NCI-H128 (cell line): Measurements from ENCODE around the gene AKR1D1.
"Not testable (repeated sequence)": the region's sequence is repeated elsewhere in the genome, so short reads cannot be mapped to it uniquely, and the experiment has no call there.

Source experiments
- DNase-seq: peaks from one replicate; lab custom pipeline; 2025; ENCODE audit not compliant: unreplicated experiment; lab: John Stamatoyannopoulos, UW

Gene AKR1D1

GRCh38 chr7:138076196-138076595 is at the start of gene AKR1D1:
Gene AKR1D1 (plus strand): TSS chr7:138076459. CDS start chr7:138076519, 60 bp downstream.
- DNase-seq = no peak

GRCh38 chr7:138027100-138027499 is 49.2 kb upstream of the AKR1D1 start:
- no peak for DNase-seq

GRCh38 chr7:138029126-138029525 is 47.1 kb upstream of the AKR1D1 start:
- no peak for DNase-seq

DNA sequence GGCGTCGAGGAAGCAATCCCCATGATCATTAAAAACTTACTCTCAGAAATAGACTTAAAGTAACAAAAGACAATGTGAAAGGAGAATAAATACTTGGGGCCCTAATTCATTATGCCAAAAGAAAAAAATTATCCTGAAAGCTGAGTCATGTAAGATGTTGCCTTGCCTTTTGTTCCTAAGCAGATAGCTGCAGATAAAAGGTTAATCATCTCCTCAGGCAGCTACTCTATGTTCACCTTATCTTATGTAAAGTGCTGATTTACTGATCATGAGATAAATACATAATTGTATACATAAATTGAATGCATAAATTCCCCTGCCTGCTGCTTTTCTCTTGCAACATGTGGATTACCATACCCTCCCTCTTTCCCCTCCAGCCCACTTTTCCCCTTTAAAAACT is 46.3 kb upstream of the AKR1D1 start:
- DNase-seq = no peak

DNA sequence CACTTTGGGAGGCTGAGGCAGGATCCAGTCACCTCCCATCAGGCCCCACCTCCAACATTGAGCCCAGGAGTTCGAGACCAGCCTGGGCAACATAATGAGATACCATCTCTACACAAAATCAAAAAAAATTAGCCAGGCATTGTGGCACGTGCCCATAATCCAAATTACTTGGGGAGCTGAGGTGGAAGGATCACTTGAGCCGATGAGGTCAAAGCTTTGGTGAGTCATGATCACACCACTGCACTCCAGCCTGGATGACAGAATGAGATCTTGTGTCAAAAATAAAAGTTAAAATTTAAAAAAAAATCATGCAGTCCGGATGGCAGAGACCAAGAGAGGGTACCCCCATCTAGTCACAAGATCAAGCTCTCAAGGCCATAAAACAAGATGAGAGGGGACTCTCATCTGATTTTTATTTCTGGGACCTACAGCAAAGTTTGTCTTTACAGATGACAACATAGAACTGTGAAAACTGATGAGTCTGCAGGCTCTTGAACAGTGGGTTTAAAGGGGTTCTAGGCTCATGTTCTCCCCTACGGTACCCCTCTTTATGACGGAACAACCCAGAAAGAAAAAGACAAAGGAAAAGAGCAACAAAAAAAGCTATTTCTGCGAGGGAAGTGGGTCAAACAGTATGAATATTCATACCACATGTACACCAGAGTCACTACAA is 45.4 kb upstream of the AKR1D1 start:
- DNase-seq = no peak

GRCh38 chr7:138032186-138032585 is 44.1 kb upstream of the AKR1D1 start:
- DNase-seq = no peak

GRCh38 chr7:138032770-138033169 is 43.5 kb upstream of the AKR1D1 start:
- DNase-seq = no peak

DNA sequence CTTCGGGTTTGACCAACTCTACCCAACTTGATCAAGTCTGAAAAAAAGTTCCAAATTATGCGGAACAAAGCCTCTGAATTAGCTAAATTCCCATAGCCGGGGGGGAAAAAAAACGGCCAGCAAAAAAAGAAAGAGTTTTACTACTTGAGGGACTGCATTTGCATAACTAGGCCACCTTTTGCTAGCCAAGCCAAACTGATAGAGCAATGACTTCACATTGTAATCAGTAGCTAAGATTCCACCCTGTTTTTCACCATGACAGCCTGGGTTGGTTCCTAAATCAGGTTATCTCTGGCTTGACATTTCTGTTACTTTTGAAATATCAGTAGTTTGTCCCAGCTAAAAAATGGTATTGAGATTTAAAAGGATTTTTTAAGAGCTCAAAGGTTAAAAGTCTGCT is 43.0 kb upstream of the AKR1D1 start:
- DNase-seq = no peak

DNA sequence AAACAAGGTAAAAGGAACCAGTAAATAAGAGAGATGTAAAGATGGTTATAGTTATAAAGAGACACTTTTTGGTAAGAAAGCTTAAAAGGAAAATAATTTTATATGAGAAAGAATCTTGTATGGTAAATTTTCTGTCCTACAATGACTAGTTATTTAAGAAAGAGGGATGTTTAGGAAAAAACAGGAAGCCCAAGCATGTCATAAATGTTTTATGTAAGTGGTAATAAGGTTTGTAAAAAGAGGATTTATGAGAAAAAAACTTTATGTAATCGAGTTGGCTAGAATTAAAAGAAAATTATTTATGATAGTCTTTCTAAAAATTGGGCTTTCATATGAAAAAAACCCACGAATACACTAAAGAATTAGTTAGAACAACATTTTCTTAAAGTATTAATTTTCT is 40.1 kb upstream of the AKR1D1 start:
- DNase-seq = no peak

- DNase-seq = not testable (repeated sequence)
These were observed 36.2 kb upstream of the AKR1D1 start for GRCh38 chr7:138040063-138040462.

- DNase-seq = no peak
These were observed 31.4 kb upstream of the AKR1D1 start for GRCh38 chr7:138044897-138045296.

DNA sequence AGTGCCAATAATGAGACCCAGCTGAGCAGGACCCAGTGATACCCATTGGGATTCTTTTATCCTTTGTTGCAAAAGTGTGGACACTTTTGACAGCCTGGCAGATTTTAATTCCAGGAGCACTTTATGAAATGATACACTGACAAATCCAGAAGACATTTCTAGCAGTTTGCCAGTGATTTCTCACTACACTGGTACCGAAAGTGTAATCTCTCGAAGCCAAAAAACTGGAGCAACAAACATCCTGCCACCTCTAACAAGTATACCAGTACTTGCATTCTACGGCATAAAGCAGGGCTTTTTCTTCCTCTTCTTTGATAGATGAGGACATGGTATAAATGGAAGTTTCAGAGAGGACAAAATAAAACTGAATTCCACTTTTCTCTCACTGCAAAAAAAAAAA is 28.4 kb upstream of the AKR1D1 start:
- DNase-seq = no peak

DNA sequence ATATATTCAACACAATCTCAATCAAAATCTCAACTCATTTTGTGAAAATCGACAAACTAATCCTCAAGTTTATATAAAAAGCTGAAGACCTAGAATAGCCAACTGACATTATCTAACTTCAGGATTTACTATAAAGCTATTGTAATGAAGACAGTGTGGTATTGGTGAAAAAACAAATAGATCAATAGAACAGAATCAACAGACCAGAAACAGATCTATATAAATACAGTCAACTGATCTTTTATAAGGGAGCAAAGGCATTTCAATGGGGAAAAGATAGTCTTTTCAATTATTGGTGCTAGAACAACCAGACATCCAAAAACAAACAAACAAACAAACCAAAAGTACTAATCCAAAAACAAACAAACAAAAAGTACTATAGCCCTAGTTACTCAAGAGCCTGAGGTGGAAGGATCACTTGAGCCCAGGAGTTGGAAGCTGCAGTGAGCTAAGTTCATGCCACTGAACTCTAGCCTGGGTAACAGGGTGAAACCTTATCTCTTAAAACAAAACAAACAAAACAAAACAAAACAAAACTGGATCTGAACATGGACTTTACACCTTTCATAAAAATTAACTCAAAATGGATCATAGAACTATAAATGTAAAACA is 26.6 kb upstream of the AKR1D1 start:
- DNase-seq = no peak

DNA sequence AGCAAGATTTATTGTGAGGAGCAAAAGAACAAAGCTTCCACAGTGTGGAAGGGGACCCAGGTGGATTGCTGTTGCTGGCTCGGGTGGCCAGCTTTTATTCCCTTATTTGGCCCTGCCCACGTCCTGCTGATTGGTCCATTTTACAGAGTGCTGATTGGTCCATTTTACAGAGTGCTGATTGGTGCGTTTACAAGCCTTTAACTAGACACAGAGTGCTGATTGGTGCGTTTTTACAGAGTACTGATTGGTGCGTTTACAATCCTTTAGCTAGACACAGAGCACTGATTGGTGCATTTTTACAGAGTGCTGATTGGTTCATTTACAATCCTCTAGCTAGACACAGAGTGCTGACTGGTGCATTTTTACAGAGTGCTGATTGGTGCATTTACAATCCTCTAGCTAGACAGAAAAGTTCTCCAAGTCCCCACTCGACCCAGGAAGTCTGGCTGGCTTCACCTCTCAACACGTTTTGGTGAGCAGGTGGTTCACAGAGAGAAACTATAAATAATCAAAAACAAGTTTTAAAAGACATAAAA is 24.5 kb upstream of the AKR1D1 start:
- not testable (repeated sequence) for DNase-seq

GRCh38 chr7:138052696-138053095 is 23.6 kb upstream of the AKR1D1 start:
- DNase-seq = no peak

DNA sequence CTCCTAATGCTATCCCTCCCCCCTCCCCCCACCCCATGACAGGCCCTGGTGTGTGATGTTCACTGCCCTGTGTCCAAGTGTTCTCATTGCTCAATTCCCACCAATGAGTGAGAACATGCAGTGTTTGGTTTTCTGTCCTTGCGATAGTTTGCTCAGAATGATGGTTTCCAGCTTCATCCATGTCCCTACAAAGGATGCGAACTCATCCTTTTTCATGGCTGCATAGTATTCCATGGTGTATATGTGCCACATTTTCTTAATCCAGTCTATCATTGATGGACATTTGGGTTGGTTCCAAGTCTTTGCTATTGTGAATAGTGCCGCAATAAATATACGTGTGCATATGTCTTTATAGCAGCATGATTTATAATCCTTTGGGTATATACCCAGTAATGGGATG is 20.6 kb upstream of the AKR1D1 start:
- not testable (repeated sequence) for DNase-seq

DNA sequence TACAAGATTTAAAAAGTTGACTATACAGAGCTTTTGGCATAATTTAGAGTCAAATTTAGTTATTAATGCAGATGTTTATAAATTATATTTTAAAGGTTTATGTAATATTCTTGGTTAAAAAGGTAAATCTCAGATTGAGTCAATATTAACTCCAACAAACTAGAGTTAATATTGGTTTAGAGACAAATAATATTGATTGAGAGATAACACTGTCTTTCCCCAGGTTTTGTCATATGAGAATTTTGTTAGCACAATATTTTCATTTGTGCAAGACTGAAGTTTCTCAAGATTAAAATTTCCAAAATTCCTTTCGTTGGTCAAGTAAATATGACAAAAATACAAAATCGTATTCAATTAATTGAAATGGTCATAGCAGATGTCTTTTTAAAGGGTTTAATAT is 12.9 kb upstream of the AKR1D1 start:
- DNase-seq = no peak

- DNase-seq = no peak
These were observed 11.4 kb upstream of the AKR1D1 start for GRCh38 chr7:138064856-138065357.

- no peak for DNase-seq
These were observed 10.4 kb upstream of the AKR1D1 start for GRCh38 chr7:138065827-138066226.

- no peak for DNase-seq
These were observed 9.3 kb upstream of the AKR1D1 start for GRCh38 chr7:138066954-138067394.

GRCh38 chr7:138067774-138068173 is 8.5 kb upstream of the AKR1D1 start:
- DNase-seq = no peak

- no peak for DNase-seq
These were observed 5.4 kb upstream of the AKR1D1 start for GRCh38 chr7:138070908-138071307.
